Hepatocyte (in vitro differentiated cells): ENCODE results near the gene NFKBIA.

Experiments
- CTCF ChIP-seq: fragments of 200-600 bp; sonication (generic); IDR thresholded peaks from 2 replicates; pipeline ENCODE4 v1.5.1; 2016; ENCODE audit warnings: antibody characterized with exemption, mild to moderate bottlenecking; ENCODE audit not compliant: poor library complexity
- EZH2 ChIP-seq: fragments of 200-600 bp; sonication (generic); IDR thresholded peaks from 2 replicates; pipeline ENCODE4 v1.6.1; 2016; ENCODE audit warnings: antibody characterized with exemption, mild to moderate bottlenecking, borderline replicate concordance
- EZH2phosphoT487 ChIP-seq: fragments of 200-600 bp; sonication (generic); IDR thresholded peaks from one replicate; pipeline ENCODE4 v1.6.1; 2018; ENCODE audit warnings: antibody characterized with exemption, mild to moderate bottlenecking, low read depth, moderate library complexity; ENCODE audit not compliant: unreplicated experiment, severe bottlenecking

- no peak for TF ChIP-seq CTCF
- TF ChIP-seq EZH2 = no peak
- no peak for TF ChIP-seq EZH2phosphoT487
Observed at GRCh38 chr14:35425850-35426249, 21.3 kb upstream of the NFKBIA start.
